AG04450 (cell line): ENCODE results near the gene ZNF292. TPM values are rescaled to one million over a fixed set of nuclear protein-coding genes. Genes with fewer than 3 reads are reported as not detected.

Experiments used
- CTCF ChIA-PET: fragments of 300-600, 350-600 bp; formaldehyde crosslinking; extraction: SDS; loops from one replicate; lab custom pipeline; 2022; ENCODE audit warnings: antibody characterized with exemption, inconsistent platforms; lab: Charles Lee
- POLR2A ChIA-PET: fragments of 350-600 bp; formaldehyde crosslinking; extraction: SDS; loops from one replicate; lab custom pipeline; 2021; ENCODE audit warnings: antibody characterized with exemption, inconsistent platforms; lab: Yijun Ruan, JAX
- DNase-seq: peaks from one replicate; pipeline ENCODE4 v3.0.0-alpha.2; 2011; ENCODE audit warnings: low read depth, low spot score
- H3K27ac ChIP-seq: one replicate; pipeline ENCODE4 v1.5.1; 2012; ENCODE audit warnings: low read depth, low read length, control low read depth
- H3K27me3 ChIP-seq: one replicate; pipeline ENCODE4 v1.6.0; 2012; ENCODE audit warnings: low read length; ENCODE audit not compliant: control insufficient read depth, insufficient read depth
- H3K4me3 ChIP-seq: 2 replicates; pipeline ENCODE4 v1.5.1; 2011; ENCODE audit warnings: mild to moderate bottlenecking, low read depth, low read length, control low read depth
- H3K9me3 ChIP-seq: 2 replicates; pipeline ENCODE4 v1.5.1; 2012; ENCODE audit warnings: low read length; ENCODE audit not compliant: control insufficient read depth, insufficient read depth
- CTCF ChIP-seq: IDR thresholded peaks from 2 replicates; pipeline ENCODE4 v1.5.1; 2011; ENCODE audit warnings: low read depth, low read length, control low read depth, inconsistent platforms
- polyA plus RNA-seq: library from polyadenylated mRNA; depleted of rRNA; stranded (reverse); fragments of >200 nt; gene quantifications from 2 replicates; pipeline ENCODE4 v1.2.3, GENCODE V29; 2011

Gene ZNF292
- polyA plus RNA-seq, 1 experiment, result 18.0 TPM

- DNase-seq, result no peak
- ChIA-PET POLR2A (no interaction called here), CTCF (interaction anchor here (1.4 to 1.5 kb wide), 2 partner anchors 22 to 38 kb away, joined by 5 to 7 read pairs; no protein-coding TSS in a partner anchor)
- Histone ChIP-seq H3K9me3 (0 out of 2 replicates have a peak, but pooled peaks cover under 1% of the 10 kb centered on the region), H3K4me3 (no peak overlapping the region), H3K27ac (no peak overlapping the region), H3K27me3 (no peaks in the 10 kb centered on the region)
- no peak for TF ChIP-seq CTCF
Measured at GRCh38 chr6:87116922-87117321, 38.4 kb upstream of the ZNF292 start.

GRCh38 chr6:87118054-87118453 is 37.3 kb upstream of the ZNF292 start:
- DNase-seq, result no peak
- no peak for TF ChIP-seq CTCF
- Histone ChIP-seq H3K9me3 (peaks cover 7% of the 10 kb centered on the region; the same call in 1 of the 2 replicates), H3K4me3 (no peak overlapping the region), H3K27ac (no peak overlapping the region), H3K27me3 (no peaks in the 10 kb centered on the region)
- ChIA-PET POLR2A (no interaction called here), CTCF (interaction anchor here (0.6 to 1.5 kb wide), 2 partner anchors 39 to 220 kb away, joined by 4 to 7 read pairs; no protein-coding TSS in a partner anchor)

GRCh38 chr6:87122477-87122876 is 32.9 kb upstream of the ZNF292 start:
- H3K4me3 ChIP-seq, result no peak overlapping the region
- H3K27ac ChIP-seq, result no peak overlapping the region
- H3K27me3 ChIP-seq, result no peaks in the 10 kb centered on the region
- TF ChIP-seq CTCF, result no peak
- POLR2A ChIA-PET, result no interaction called here
- no peak for DNase-seq
- H3K9me3 ChIP-seq, result peaks cover 7% of the 10 kb centered on the region; the same call in 1 of the 2 replicates
- CTCF ChIA-PET, result no interaction called here

GRCh38 chr6:87124074-87124473 is 31.3 kb upstream of the ZNF292 start:
- ChIA-PET POLR2A (no interaction called here), CTCF (interaction anchor here (0.7 to 1.2 kb wide), 2 partner anchors 45 to 54 kb away, joined by 3 to 5 read pairs; no protein-coding TSS in a partner anchor)

GRCh38 chr6:87126501-87126900 is 28.9 kb upstream of the ZNF292 start:
- POLR2A ChIA-PET, result no interaction called here
- CTCF ChIA-PET, result no interaction called here
- H3K4me3 ChIP-seq, result no peak overlapping the region

More at GRCh38 chr6:87124074-87124473, 31.3 kb upstream of the ZNF292 start:
- TF ChIP-seq CTCF, result no peak
- H3K4me3 ChIP-seq, result no peak overlapping the region
- no peaks in the 10 kb centered on the region for H3K27me3 ChIP-seq
- peaks cover 7% of the 10 kb centered on the region; the same call in 1 of the 2 replicates for H3K9me3 ChIP-seq
- no peak for DNase-seq
- H3K27ac ChIP-seq, result no peak overlapping the region

More at GRCh38 chr6:87126501-87126900, 28.9 kb upstream of the ZNF292 start:
- Histone ChIP-seq H3K9me3 (peaks cover 7% of the 10 kb centered on the region; the same call in 1 of the 2 replicates), H3K27me3 (peaks cover under 1% of the 10 kb centered on the region), H3K27ac (no peak overlapping the region)
- TF ChIP-seq CTCF, result no peak
- no peak for DNase-seq
